Measurements from ENCODE around the gene COLEC12.
A peak's percentile ranks its signal among the peaks of the same experiment; 100 is the strongest.

The COLEC12 gene

DNA sequence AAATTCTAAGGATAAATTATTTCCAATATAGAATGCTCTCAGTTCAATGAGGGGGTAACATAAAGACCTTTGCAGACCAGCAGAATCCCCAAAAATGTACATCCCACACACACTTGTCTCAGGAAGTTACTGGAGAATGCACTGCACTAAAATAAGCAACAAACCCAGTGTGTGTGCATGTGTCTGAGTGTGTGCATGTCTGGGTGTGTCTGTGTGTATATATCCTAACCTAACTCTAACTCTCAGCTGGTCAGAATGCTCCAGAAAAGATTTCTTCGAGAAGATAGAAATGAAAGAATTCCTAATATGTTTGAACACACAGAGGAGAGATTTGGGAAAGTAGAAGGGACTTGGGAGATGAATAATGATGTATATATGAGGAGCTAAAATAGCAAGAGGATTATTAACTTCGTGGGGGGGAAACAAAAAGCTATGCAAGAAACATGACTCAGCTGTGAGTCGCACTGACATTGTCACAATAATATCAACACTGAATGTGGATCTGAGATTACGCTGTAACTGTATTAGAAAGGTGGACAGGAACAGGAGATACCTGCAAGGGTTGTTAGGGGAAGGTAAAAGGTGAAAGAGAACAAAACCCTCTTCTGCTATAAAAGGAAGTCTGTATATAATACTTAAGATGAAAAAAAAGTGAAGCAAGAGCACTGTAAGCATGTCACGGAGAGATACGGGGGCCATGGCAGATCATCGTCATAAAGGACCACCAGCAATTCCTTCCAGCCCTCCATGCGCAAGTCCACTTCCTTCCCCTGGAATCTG lies 11.1 kb downstream of the COLEC12 start:
- peaks cover 20% of the 10 kb centered on the region for H3K4me1 ChIP-seq (ENCODE audit: insufficient read depth, low read length)
- H3K27ac ChIP-seq (ENCODE audit: low read depth, low read length): no peak overlapping the region
- H3K9me3 ChIP-seq (ENCODE audit: low read length): no peaks in the 10 kb centered on the region
- H3K9ac ChIP-seq (ENCODE audit: low read length): no peak overlapping the region
- no peaks in the 10 kb centered on the region for H3K27me3 ChIP-seq (ENCODE audit: control insufficient read depth in 1 of 2, insufficient read depth in 2 of 2, low read length in 2 of 2)
- no peak overlapping the region for H3K4me3 ChIP-seq (ENCODE audit: low read depth in 1 of 2, low read length in 2 of 2)
- H3K36me3 ChIP-seq (ENCODE audit: insufficient read depth, low read length): no peaks in the 10 kb centered on the region

GRCh38 chr18:486929-487740 lies 13.4 kb downstream of the COLEC12 start:
- H3K27me3 ChIP-seq (ENCODE audit: control insufficient read depth in 1 of 2, insufficient read depth in 2 of 2, low read length in 2 of 2): no peaks in the 10 kb centered on the region
- H3K36me3 ChIP-seq (ENCODE audit: insufficient read depth, low read length): no peaks in the 10 kb centered on the region
- H3K9me3 ChIP-seq (ENCODE audit: low read length): no peaks in the 10 kb centered on the region
- no peak overlapping the region for H3K4me3 ChIP-seq (ENCODE audit: low read depth in 1 of 2, low read length in 2 of 2)
- H3K9ac ChIP-seq (ENCODE audit: low read length): no peak overlapping the region
- H3K27ac ChIP-seq (ENCODE audit: low read depth, low read length): no peak overlapping the region
- H3K4me1 ChIP-seq (ENCODE audit: insufficient read depth, low read length): peaks cover 6% of the 10 kb centered on the region

GRCh38 chr18:484749-485464 lies 15.6 kb downstream of the COLEC12 start:
- Histone ChIP-seq H3K27me3 (ENCODE audit: control insufficient read depth in 1 of 2, insufficient read depth in 2 of 2, low read length in 2 of 2) (no peaks in the 10 kb centered on the region), H3K36me3 (ENCODE audit: insufficient read depth, low read length) (no peaks in the 10 kb centered on the region), H3K4me1 (ENCODE audit: insufficient read depth, low read length) (peaks cover under 1% of the 10 kb centered on the region), H3K9me3 (ENCODE audit: low read length) (no peaks in the 10 kb centered on the region), H3K27ac (ENCODE audit: low read depth, low read length) (no peak overlapping the region), H3K9ac (ENCODE audit: low read length) (no peak overlapping the region), H3K4me3 (ENCODE audit: low read depth in 1 of 2, low read length in 2 of 2) (no peak overlapping the region)

DNA sequence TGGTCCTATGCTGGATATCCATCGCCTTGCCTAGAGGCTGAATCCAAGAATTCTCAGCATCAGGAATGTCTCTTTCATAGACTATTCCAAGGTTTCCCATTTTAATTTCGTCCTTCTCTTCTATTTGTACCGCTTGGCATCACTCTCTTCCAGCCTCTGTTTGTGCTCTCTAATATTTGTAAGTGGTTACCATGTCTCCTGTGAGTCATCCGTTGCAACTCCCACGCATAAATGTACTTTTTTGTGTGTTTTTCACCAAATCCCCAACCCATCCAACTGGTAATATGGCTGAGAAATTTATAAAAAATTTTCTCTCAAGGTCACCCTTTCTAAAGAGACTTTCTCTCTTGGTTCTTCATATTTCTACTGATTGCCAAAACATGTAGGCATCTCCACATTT lies 21.8 kb downstream of the COLEC12 start:
- no peak overlapping the region for H3K4me3 ChIP-seq (ENCODE audit: low read depth in 1 of 2, low read length in 2 of 2)
- H3K9ac ChIP-seq (ENCODE audit: low read length): no peak overlapping the region
- H3K27me3 ChIP-seq (ENCODE audit: control insufficient read depth in 1 of 2, insufficient read depth in 2 of 2, low read length in 2 of 2): no peaks in the 10 kb centered on the region
- no peak overlapping the region for H3K27ac ChIP-seq (ENCODE audit: low read depth, low read length)
- H3K36me3 ChIP-seq (ENCODE audit: insufficient read depth, low read length): no peaks in the 10 kb centered on the region
- peaks cover 54% of the 10 kb centered on the region for H3K4me1 ChIP-seq (ENCODE audit: insufficient read depth, low read length)
- no peaks in the 10 kb centered on the region for H3K9me3 ChIP-seq (ENCODE audit: low read length)

DNA sequence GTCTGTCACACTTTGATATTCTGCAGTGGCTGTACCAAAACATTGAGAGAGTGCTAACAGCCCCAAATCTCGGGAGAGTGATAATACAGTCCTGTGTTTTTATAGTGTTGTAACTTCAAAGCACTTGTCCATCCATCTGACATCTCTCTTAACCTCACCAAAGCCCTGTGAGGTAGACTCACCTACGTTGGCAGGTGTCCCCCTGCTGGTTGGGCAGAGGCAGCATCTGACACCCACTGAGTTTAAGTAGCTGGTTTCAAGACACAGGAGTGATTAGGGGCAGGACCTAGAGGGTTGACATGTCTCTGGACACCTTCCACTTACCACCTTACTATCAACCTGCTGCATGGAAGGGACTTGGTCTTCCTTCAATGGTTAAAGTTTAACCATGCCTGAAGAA lies 22.9 kb downstream of the COLEC12 start:
- Histone ChIP-seq H3K4me3 (ENCODE audit: low read depth in 1 of 2, low read length in 2 of 2) (no peak overlapping the region), H3K27ac (ENCODE audit: low read depth, low read length) (no peak overlapping the region), H3K36me3 (ENCODE audit: insufficient read depth, low read length) (no peaks in the 10 kb centered on the region), H3K9ac (ENCODE audit: low read length) (no peak overlapping the region), H3K9me3 (ENCODE audit: low read length) (no peaks in the 10 kb centered on the region), H3K27me3 (ENCODE audit: control insufficient read depth in 1 of 2, insufficient read depth in 2 of 2, low read length in 2 of 2) (no peaks in the 10 kb centered on the region), H3K4me1 (ENCODE audit: insufficient read depth, low read length) (peaks cover 54% of the 10 kb centered on the region)

- no peaks in the 10 kb centered on the region for H3K27me3 ChIP-seq (ENCODE audit: control insufficient read depth in 1 of 2, insufficient read depth in 2 of 2, low read length in 2 of 2)
- no peaks in the 10 kb centered on the region for H3K36me3 ChIP-seq (ENCODE audit: insufficient read depth, low read length)
- H3K4me1 ChIP-seq (ENCODE audit: insufficient read depth, low read length): peaks cover 54% of the 10 kb centered on the region
- H3K9me3 ChIP-seq (ENCODE audit: low read length): no peaks in the 10 kb centered on the region
- H3K27ac ChIP-seq (ENCODE audit: low read depth, low read length): peak overlapping the region; percentile 66
- H3K4me3 ChIP-seq (ENCODE audit: low read depth in 1 of 2, low read length in 2 of 2): peak overlapping the region in 1 of 2 donors; percentile 15
- H3K9ac ChIP-seq (ENCODE audit: low read length): no peak overlapping the region
Observed at GRCh38 chr18:476251-476664, 24.2 kb downstream of the COLEC12 start.

DNA sequence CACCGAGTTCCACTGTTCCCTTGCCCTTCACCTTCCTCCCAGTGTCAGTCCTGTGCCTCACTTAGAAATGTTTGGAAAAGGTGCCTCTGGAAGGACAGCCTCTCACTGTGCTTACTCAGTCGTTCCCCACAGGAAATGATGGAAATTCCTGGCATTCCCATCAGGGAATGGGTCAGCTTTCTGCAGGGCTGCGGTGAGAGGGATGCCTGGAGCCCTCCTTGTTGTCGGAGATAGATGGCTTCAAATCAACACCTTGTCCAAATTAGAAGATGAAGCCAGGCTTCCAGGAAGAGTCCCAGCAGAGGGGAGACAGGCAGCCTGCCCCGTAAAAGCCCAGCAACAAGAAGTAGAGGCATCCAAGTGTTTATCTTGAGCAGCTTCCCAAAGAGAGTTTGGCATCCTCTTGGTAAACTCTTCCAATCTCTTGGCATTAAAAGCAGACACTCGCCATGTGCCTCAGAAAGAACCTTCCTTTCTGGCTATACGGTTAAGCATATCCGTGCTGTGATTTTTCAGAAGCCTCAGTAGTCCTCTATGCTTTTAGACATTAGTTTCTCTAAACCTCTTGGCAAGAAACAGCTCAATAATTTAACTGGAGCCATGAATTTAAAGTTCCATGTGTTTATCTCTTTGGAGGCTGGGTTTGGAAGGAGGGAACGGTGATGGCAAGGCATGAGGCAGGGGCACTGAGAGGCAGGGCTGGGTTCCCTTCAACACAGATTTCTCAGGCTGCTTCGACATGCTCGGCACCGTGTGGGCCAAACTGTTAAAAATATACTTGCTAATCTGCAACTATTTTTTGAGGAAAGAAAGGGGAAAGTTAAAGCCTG lies 25.1 kb downstream of the COLEC12 start:
- H3K4me1 ChIP-seq (ENCODE audit: insufficient read depth, low read length): peaks cover 54% of the 10 kb centered on the region
- H3K4me3 ChIP-seq (ENCODE audit: low read depth in 1 of 2, low read length in 2 of 2): peak overlapping the region in 1 of 2 donors; percentile 15
- peak overlapping the region; percentile 66 for H3K27ac ChIP-seq (ENCODE audit: low read depth, low read length)

DNA sequence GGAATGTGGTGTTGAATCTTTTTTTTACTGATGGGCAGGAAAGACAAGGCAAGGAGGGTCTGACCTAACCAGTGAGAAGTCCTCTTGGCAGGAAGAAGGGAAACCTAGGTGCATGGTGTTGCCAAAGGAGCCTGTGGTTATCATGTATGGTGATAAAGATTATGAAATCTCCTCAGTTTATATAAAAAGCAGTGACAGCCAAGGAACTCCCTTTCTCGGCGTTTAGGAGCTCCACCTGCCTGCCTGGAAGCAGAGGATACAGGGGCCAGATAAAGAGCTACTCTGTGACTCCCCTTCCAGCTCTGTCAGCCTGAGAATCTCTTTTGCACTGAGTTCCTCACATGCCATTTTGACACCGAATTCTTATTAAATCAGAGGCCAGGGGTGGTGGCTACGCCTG lies 26.1 kb downstream of the COLEC12 start:
- no peak overlapping the region for H3K27ac ChIP-seq (ENCODE audit: low read depth, low read length)
- H3K27me3 ChIP-seq (ENCODE audit: control insufficient read depth in 1 of 2, insufficient read depth in 2 of 2, low read length in 2 of 2): no peaks in the 10 kb centered on the region
- no peaks in the 10 kb centered on the region for H3K9me3 ChIP-seq (ENCODE audit: low read length)
- no peak overlapping the region for H3K9ac ChIP-seq (ENCODE audit: low read length)
- no peaks in the 10 kb centered on the region for H3K36me3 ChIP-seq (ENCODE audit: insufficient read depth, low read length)
- peaks cover 49% of the 10 kb centered on the region for H3K4me1 ChIP-seq (ENCODE audit: insufficient read depth, low read length)
- H3K4me3 ChIP-seq (ENCODE audit: low read depth in 1 of 2, low read length in 2 of 2): no peak overlapping the region

More for the DNA sequence above, 25.1 kb downstream of the COLEC12 start:
- H3K27me3 ChIP-seq (ENCODE audit: control insufficient read depth in 1 of 2, insufficient read depth in 2 of 2, low read length in 2 of 2): no peaks in the 10 kb centered on the region
- no peaks in the 10 kb centered on the region for H3K9me3 ChIP-seq (ENCODE audit: low read length)
- H3K9ac ChIP-seq (ENCODE audit: low read length): no peak overlapping the region
- H3K36me3 ChIP-seq (ENCODE audit: insufficient read depth, low read length): no peaks in the 10 kb centered on the region

DNA sequence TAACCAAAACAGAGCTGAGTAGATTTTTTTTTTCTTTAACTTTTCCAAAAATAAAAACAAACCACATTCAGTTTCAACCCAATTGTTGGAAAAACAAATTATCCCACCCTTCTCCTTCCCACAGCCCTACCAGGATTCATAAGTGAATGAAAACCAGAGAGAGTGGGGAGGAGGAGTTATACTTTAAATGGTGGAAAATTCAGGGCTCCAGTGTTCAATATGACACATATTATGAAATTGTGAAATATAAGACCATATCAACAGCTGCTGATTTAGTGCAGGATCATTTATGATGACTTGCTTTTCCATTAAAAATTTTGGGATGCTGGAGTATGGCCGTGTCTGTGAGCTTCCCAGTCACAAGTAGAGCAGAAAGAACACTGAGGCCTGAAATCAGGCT lies 26.7 kb downstream of the COLEC12 start:
- H3K27ac ChIP-seq (ENCODE audit: low read depth, low read length): no peak overlapping the region
- no peaks in the 10 kb centered on the region for H3K27me3 ChIP-seq (ENCODE audit: control insufficient read depth in 1 of 2, insufficient read depth in 2 of 2, low read length in 2 of 2)
- no peaks in the 10 kb centered on the region for H3K9me3 ChIP-seq (ENCODE audit: low read length)
- peaks cover 47% of the 10 kb centered on the region for H3K4me1 ChIP-seq (ENCODE audit: insufficient read depth, low read length)
- H3K36me3 ChIP-seq (ENCODE audit: insufficient read depth, low read length): no peaks in the 10 kb centered on the region
- H3K4me3 ChIP-seq (ENCODE audit: low read depth in 1 of 2, low read length in 2 of 2): no peak overlapping the region
- no peak overlapping the region for H3K9ac ChIP-seq (ENCODE audit: low read length)

DNA sequence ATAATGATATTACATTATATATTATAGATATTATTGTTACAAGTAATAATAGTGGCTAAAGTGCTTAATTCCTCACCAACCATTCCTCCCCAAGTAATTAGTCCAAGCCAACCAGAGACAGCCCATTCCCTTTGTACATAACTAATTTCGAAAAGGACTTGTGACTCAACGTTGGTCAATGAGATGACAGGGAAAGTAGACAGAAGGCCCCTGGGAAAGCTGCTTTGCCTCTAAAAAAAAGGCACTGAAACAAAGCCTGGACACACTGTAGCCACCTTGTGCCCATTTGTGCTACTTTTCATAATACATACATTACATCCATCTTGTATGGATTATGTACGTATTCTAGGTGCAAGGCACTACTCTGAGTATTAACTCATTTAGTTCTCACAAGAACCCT lies 28.8 kb downstream of the COLEC12 start:
- H3K9me3 ChIP-seq (ENCODE audit: low read length): no peaks in the 10 kb centered on the region
- H3K9ac ChIP-seq (ENCODE audit: low read length): no peak overlapping the region
- no peaks in the 10 kb centered on the region for H3K27me3 ChIP-seq (ENCODE audit: control insufficient read depth in 1 of 2, insufficient read depth in 2 of 2, low read length in 2 of 2)
- H3K4me1 ChIP-seq (ENCODE audit: insufficient read depth, low read length): peaks cover 32% of the 10 kb centered on the region
- no peaks in the 10 kb centered on the region for H3K36me3 ChIP-seq (ENCODE audit: insufficient read depth, low read length)
- no peak overlapping the region for H3K4me3 ChIP-seq (ENCODE audit: low read depth in 1 of 2, low read length in 2 of 2)
- no peak overlapping the region for H3K27ac ChIP-seq (ENCODE audit: low read depth, low read length)

All from muscle layer of colon (tissue), 2 donors.